ENCODE measurements around the gene CHST13. TPM values are rescaled to one million over a fixed set of nuclear protein-coding genes. Genes with fewer than 3 reads are reported as not detected.
A peak's percentile ranks its signal among the peaks of the same experiment; 100 is the strongest.

CHST13 gene
- total RNA-seq, 1 donor from 2014 or later = 43.8 TPM

DNA sequence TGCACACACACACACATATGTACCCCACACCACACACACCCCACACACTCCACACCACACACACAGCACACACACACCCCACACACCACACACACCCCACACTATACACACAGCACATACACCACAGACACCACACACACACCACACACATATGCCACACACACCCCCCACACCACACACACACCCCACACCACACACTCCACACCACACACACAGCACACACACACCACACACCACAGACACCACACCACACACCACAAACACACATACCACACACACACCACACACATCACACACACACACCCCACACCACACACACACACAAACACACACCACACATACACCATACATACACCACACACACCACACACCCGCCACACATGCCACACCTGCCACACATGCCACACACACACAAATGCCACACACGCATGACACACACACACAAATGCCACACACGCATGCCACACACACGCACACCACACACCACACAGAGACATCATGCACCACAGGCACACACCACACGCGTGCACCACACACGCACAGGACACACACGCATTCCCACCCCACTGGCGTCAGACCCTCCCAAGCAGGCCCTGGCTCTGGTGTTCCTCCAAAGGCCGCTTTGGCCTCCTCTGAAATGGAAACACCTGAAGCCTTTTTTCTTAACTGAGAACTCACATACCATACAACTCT is 15.7 kb downstream of the CHST13 start:
- DNase-seq (ENCODE audit: low spot score) (peak; percentile 41), ATAC-seq (no peak)

- DNase-seq (ENCODE audit: low spot score) (peak; percentile 54), ATAC-seq (no peak)
Observed at GRCh38 chr3:126540342-126540849, 16.4 kb downstream of the CHST13 start.

- DNase-seq (ENCODE audit: low spot score) (peak; percentile 40), ATAC-seq (no peak)
Observed at GRCh38 chr3:126540951-126541627, 17.1 kb downstream of the CHST13 start.

- peak; percentile 42 for DNase-seq (ENCODE audit: low spot score)
- no peak for ATAC-seq
Observed at GRCh38 chr3:126541628-126542339, 17.8 kb downstream of the CHST13 start.

GRCh38 chr3:126542340-126543241 is 18.6 kb downstream of the CHST13 start:
- ATAC-seq (no peak), DNase-seq (ENCODE audit: low spot score) (peak; percentile 44)

GRCh38 chr3:126543457-126544061 is 19.6 kb downstream of the CHST13 start:
- no peak for ATAC-seq
- no peak for DNase-seq (ENCODE audit: low spot score)

GRCh38 chr3:126544596-126545281 is 20.8 kb downstream of the CHST13 start:
- peak; percentile 40 for DNase-seq (ENCODE audit: low spot score)
- ATAC-seq = peak; percentile 6

GRCh38 chr3:126545544-126545943 is 21.6 kb downstream of the CHST13 start:
- ATAC-seq (no peak), DNase-seq (ENCODE audit: low spot score) (no peak)

DNA sequence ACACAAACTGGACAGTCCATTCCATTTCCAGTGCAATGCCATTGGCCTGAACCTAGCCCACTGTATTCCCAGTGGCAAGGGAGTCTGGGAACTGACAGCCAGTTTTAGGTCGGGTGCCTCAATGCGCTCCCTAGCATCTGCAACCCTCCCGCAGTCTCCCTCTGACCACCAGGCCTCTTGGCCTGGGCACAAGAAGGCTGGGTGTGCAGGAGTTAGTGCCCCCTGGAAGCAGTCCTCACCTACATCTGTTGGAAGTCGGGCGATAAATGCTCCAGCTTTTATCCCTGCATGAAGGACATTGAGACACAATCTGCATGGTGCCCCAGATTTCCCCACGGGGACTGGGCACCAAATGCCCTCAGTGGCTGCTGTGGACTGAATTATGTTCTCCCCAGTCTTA is 22.1 kb downstream of the CHST13 start:
- no peak for DNase-seq (ENCODE audit: low spot score)
- no peak for ATAC-seq

GRCh38 chr3:126546549-126547239 is 22.7 kb downstream of the CHST13 start:
- ATAC-seq = no peak
- DNase-seq (ENCODE audit: low spot score) = no peak

- ATAC-seq = no peak
- no peak for DNase-seq (ENCODE audit: low spot score)
Observed at GRCh38 chr3:126547721-126548120, 23.8 kb downstream of the CHST13 start.

GRCh38 chr3:126548556-126549466 is 24.9 kb downstream of the CHST13 start:
- no peak for DNase-seq (ENCODE audit: low spot score)
- ATAC-seq = no peak

GRCh38 chr3:126549861-126550487 is 26.0 kb downstream of the CHST13 start:
- no peak for ATAC-seq
- no peak for DNase-seq (ENCODE audit: low spot score)

GRCh38 chr3:126550488-126551051 is 26.6 kb downstream of the CHST13 start:
- ATAC-seq = no peak

GRCh38 chr3:126551121-126551838 is 27.3 kb downstream of the CHST13 start:
- DNase-seq (ENCODE audit: low spot score) = peak; percentile 38
- ATAC-seq = no peak

More at GRCh38 chr3:126550488-126551051, 26.6 kb downstream of the CHST13 start:
- DNase-seq (ENCODE audit: low spot score) = peak; percentile 43

Data from left lobe of liver (tissue), 2 donors.